Hepatic stellate cell (primary cell): ENCODE measurements around the gene MBOAT7.
"Not testable (repeated sequence)": the region's sequence is repeated elsewhere in the genome, so short reads cannot be mapped to it uniquely, and the experiment has no call there.

Experiments used
- DNase-seq: peaks from one replicate; pipeline ENCODE4 v3.0.0; 2011; ENCODE audit warnings: low spot score

The MBOAT7 gene

GRCh38 chr19:54209058-54209810, 19.9 kb upstream of the MBOAT7 start:
- DNase-seq: no peak

GRCh38 chr19:54208784-54209057, 19.3 kb upstream of the MBOAT7 start:
- DNase-seq: no peak

- no peak for DNase-seq
These were observed 18.8 kb upstream of the MBOAT7 start for GRCh38 chr19:54207983-54208783.

GRCh38 chr19:54207676-54207982, 18.2 kb upstream of the MBOAT7 start:
- no peak for DNase-seq

- DNase-seq: not testable (repeated sequence)
These were observed 17.8 kb upstream of the MBOAT7 start for GRCh38 chr19:54207193-54207592.

GRCh38 chr19:54206831-54207177, 17.4 kb upstream of the MBOAT7 start:
- no peak for DNase-seq

- no peak for DNase-seq
These were observed 16.9 kb upstream of the MBOAT7 start for GRCh38 chr19:54206030-54206830.

GRCh38 chr19:54204767-54205468, 15.5 kb upstream of the MBOAT7 start:
- DNase-seq: no peak

- no peak for DNase-seq
These were observed 13.8 kb upstream of the MBOAT7 start for GRCh38 chr19:54203151-54203611.

- no peak for DNase-seq
These were observed 12.6 kb upstream of the MBOAT7 start for GRCh38 chr19:54201980-54202379.

GRCh38 chr19:54201172-54201701, 11.9 kb upstream of the MBOAT7 start:
- DNase-seq: no peak

- no peak for DNase-seq
These were observed 10.0 kb upstream of the MBOAT7 start for GRCh38 chr19:54199401-54199800.

GRCh38 chr19:54197121-54197520, 7.7 kb upstream of the MBOAT7 start:
- no peak for DNase-seq

GRCh38 chr19:54196536-54196935, 7.2 kb upstream of the MBOAT7 start:
- DNase-seq: no peak

GRCh38 chr19:54194463-54194862, 5.1 kb upstream of the MBOAT7 start:
- DNase-seq: not testable (repeated sequence)

- DNase-seq: no peak
These were observed 3.6 kb upstream of the MBOAT7 start for GRCh38 chr19:54193011-54193410.

- no peak for DNase-seq
These were observed 2.6 kb upstream of the MBOAT7 start for GRCh38 chr19:54191811-54192453.

GRCh38 chr19:54191011-54191810, 1.8 kb upstream of the MBOAT7 start, which contains the start of gene TSEN34:
Gene TSEN34 (plus strand): TSS chr19:54191308. CDS start chr19:54191365, 57 bp downstream.
- peak; percentile 78 for DNase-seq

GRCh38 chr19:54190503-54191010, 1.2 kb upstream of the MBOAT7 start:
- DNase-seq: peak; percentile 88

- peak; percentile 94 for DNase-seq
These were observed 539 bp upstream of the MBOAT7 start for GRCh38 chr19:54189735-54190502.
